ENCODE measurements around the gene FAM3A.
A peak's percentile ranks its signal among the peaks of the same experiment; 100 is the strongest.

The FAM3A gene

GRCh38 chrX:154459832-154460231, 56.2 kb downstream of the FAM3A start (continued):
- TF ChIP-seq ZNF148 (tag by site-specific recombination; IDR thresholded peaks at IDR 0.05; ENCODE audit: borderline replicate concordance) (no peak), ZBTB48 (tag by site-specific recombination; IDR thresholded peaks at IDR 0.05) (no peak), ZNF366 (tag by site-specific recombination; conservative IDR thresholded peaks at IDR 0.05) (no peak), ZNF16 (tag by site-specific recombination; IDR thresholded peaks at IDR 0.05; ENCODE audit: low read depth) (no peak), ZBTB44 (tag by site-specific recombination; IDR thresholded peaks at IDR 0.05) (no peak), ZNF350 (tag by site-specific recombination; IDR thresholded peaks at IDR 0.05) (no peak), ZNF292 (tag by site-specific recombination; IDR thresholded peaks at IDR 0.05; ENCODE audit: borderline replicate concordance, low read depth) (no peak), TCF7L2 (IDR thresholded peaks at IDR 0.05; ENCODE audit: borderline replicate concordance, low read depth, low read length) (no peak), INSM2 (tag by site-specific recombination; IDR thresholded peaks at IDR 0.05) (no peak), ZNF580 (tag by site-specific recombination; IDR thresholded peaks at IDR 0.05) (no peak), ZNF677 (tag by site-specific recombination; IDR thresholded peaks at IDR 0.05) (no peak)

GRCh38 chrX:154458954-154459778, 56.9 kb downstream of the FAM3A start:
- H3K4me1 ChIP-seq (ENCODE audit: control insufficient read depth, insufficient read depth, low read length), result no peaks in the 10 kb centered on the region
- CTCF ChIA-PET, result interaction anchor here (0.8 kb wide), 1 partner anchor 141 kb away, joined by 5 read pairs; no protein-coding TSS in a partner anchor
- no peaks in the 10 kb centered on the region for H3K9me3 ChIP-seq (ENCODE audit: control insufficient read depth, insufficient read depth, low read depth, low read length)
- peaks cover 0 to 39% of the 10 kb centered on the region in 2 experiments; a peak in 2 of 3 replicates for H3K36me3 ChIP-seq (ENCODE audit: control insufficient read depth in 2 of 2, insufficient read depth in 1 of 2, low read length in 2 of 2)
- POLR2A ChIA-PET, result interaction anchor here (0.6 to 2.8 kb wide), 16 partner anchors 9 to 89 kb away, joined by 3 to 15 read pairs (median 4); partner anchors contain the start of genes LAGE3, RPL10, SLC10A3 and UBL4A
- 0 out of 2 replicates have a peak overlapping the region, but pooled peaks have one; percentile 75 for H3K27ac ChIP-seq (ENCODE audit: extremely low read depth, low read depth, low read length)
- H3K4me3 ChIP-seq (ENCODE audit: low read depth, low read length), result peak overlapping the region; percentile 70
- no peak for TF ChIP-seq ZNF514 (tag by site-specific recombination; IDR thresholded peaks at IDR 0.05)
- TF ChIP-seq ZBTB20 (tag by site-specific recombination; IDR thresholded peaks at IDR 0.05), result peak; percentile 34; the same call in 1 of the 2 replicates
- TF ChIP-seq TCF7L2 (IDR thresholded peaks at IDR 0.05; ENCODE audit: borderline replicate concordance, low read depth, low read length), result no peak
- no peak for TF ChIP-seq ZNF654 (tag by site-specific recombination; IDR thresholded peaks at IDR 0.05; ENCODE audit: low read depth)
- no peak for TF ChIP-seq KLF9 (tag by site-specific recombination; IDR thresholded peaks at IDR 0.05; ENCODE audit: low read depth)
- TF ChIP-seq ZNF76 (tag by site-specific recombination; IDR thresholded peaks at IDR 0.05; ENCODE audit: borderline replicate concordance, low read depth), result no peak
- TF ChIP-seq ZNF174 (tag by site-specific recombination; IDR thresholded peaks at IDR 0.05), result no peak
- no peak for TF ChIP-seq ZBTB17 (tag by site-specific recombination; IDR thresholded peaks at IDR 0.05)
- no peak for TF ChIP-seq ZNF292 (tag by site-specific recombination; IDR thresholded peaks at IDR 0.05; ENCODE audit: borderline replicate concordance, low read depth)
- TF ChIP-seq ZNF169 (tag by site-specific recombination; IDR thresholded peaks at IDR 0.05), result no peak
- no peak for TF ChIP-seq ZNF561 (tag by site-specific recombination; IDR thresholded peaks at IDR 0.05; ENCODE audit: borderline replicate concordance)
- TF ChIP-seq ZNF692 (tag by site-specific recombination; IDR thresholded peaks at IDR 0.05), result no peak
- peak; percentile 23; the same call in 1 of the 2 replicates for TF ChIP-seq ZNF335 (tag by site-specific recombination; conservative IDR thresholded peaks at IDR 0.05)
- no peak for TF ChIP-seq ZNF776 (tag by site-specific recombination; IDR thresholded peaks at IDR 0.05; ENCODE audit: borderline replicate concordance)
- no peak for TF ChIP-seq ZNF548 (tag by site-specific recombination; IDR thresholded peaks at IDR 0.05)
- no peak for TF ChIP-seq KLF10 (tag by site-specific recombination; IDR thresholded peaks at IDR 0.05)
- no peak for TF ChIP-seq ZBTB48 (tag by site-specific recombination; IDR thresholded peaks at IDR 0.05)
- no peak for TF ChIP-seq KLF7 (tag by site-specific recombination; IDR thresholded peaks at IDR 0.05; ENCODE audit: borderline replicate concordance)
- TF ChIP-seq ZNF223 (tag by site-specific recombination; IDR thresholded peaks at IDR 0.05), result peak; percentile 61; the same call in 1 of the 2 replicates
- no peak for TF ChIP-seq BCL11A (tag by site-specific recombination; IDR thresholded peaks at IDR 0.05; ENCODE audit: low read depth)

All from HEK293 (cell line).